Measurements from ENCODE around the gene NNT.

Gene NNT

GRCh38 chr5:43602461-43603343 is at the start of gene NNT:
Gene NNT (plus strand): TSS chr5:43603180. CDS start chr5:43609196, 6,016 bp downstream.
- TF ChIP-seq ZNF8 (CRISPR knock-in tag; IDR thresholded peaks at IDR 0.05) (no peak), CSDC2 (CRISPR knock-in tag; IDR thresholded peaks at IDR 0.05) (no peak), TCF4 (CRISPR knock-in tag; IDR thresholded peaks at IDR 0.05; ENCODE audit: borderline replicate concordance) (0 out of 2 replicates have a peak, but pooled peaks have one; percentile 37), RARB (CRISPR knock-in tag; IDR thresholded peaks at IDR 0.05) (no peak), SNAI2 (CRISPR knock-in tag; IDR thresholded peaks at IDR 0.05) (no peak)
- peak; percentile 84 for ATAC-seq

GRCh38 chr5:43553381-43553780 is 49.6 kb upstream of the NNT start:
- TF ChIP-seq ZNF8 (CRISPR knock-in tag; IDR thresholded peaks at IDR 0.05): no peak
- no peak for TF ChIP-seq GLIS3 (CRISPR knock-in tag; IDR thresholded peaks at IDR 0.05)
- TF ChIP-seq ZFP3 (CRISPR knock-in tag; IDR thresholded peaks at IDR 0.05): no peak
- no peak for TF ChIP-seq ZC3H10 (CRISPR knock-in tag; IDR thresholded peaks at IDR 0.05)
- TF ChIP-seq PATZ1 (CRISPR knock-in tag; IDR thresholded peaks at IDR 0.05; ENCODE audit: borderline replicate concordance): no peak
- no peak for TF ChIP-seq POU6F1 (CRISPR knock-in tag; IDR thresholded peaks at IDR 0.05; ENCODE audit: borderline replicate concordance, low read depth)
- no peak for TF ChIP-seq TCF4 (CRISPR knock-in tag; IDR thresholded peaks at IDR 0.05; ENCODE audit: borderline replicate concordance)
- TF ChIP-seq CSDC2 (CRISPR knock-in tag; IDR thresholded peaks at IDR 0.05): no peak
- no peak for TF ChIP-seq TOX (CRISPR knock-in tag; IDR thresholded peaks at IDR 0.05; ENCODE audit: borderline replicate concordance)
- no peak for TF ChIP-seq SNAI2 (CRISPR knock-in tag; IDR thresholded peaks at IDR 0.05)
- TF ChIP-seq CSRNP3 (CRISPR knock-in tag; IDR thresholded peaks at IDR 0.05): no peak
- no peak for TF ChIP-seq ESRRG (CRISPR knock-in tag; IDR thresholded peaks at IDR 0.05)
- TF ChIP-seq ZNF565 (CRISPR knock-in tag; conservative IDR thresholded peaks at IDR 0.05; ENCODE audit: low read depth): no peak
- no peak for TF ChIP-seq CREB5 (CRISPR knock-in tag; IDR thresholded peaks at IDR 0.05; ENCODE audit: low read depth)
- TF ChIP-seq ZFP30 (CRISPR knock-in tag; IDR thresholded peaks at IDR 0.05): no peak
- ATAC-seq: no peak

GRCh38 chr5:43554497-43554896 is 48.5 kb upstream of the NNT start:
- no peak for ATAC-seq
- TF ChIP-seq PPARA (CRISPR knock-in tag; IDR thresholded peaks at IDR 0.05; ENCODE audit: borderline replicate concordance) (no peak), ZNF565 (CRISPR knock-in tag; conservative IDR thresholded peaks at IDR 0.05; ENCODE audit: low read depth) (no peak), TSHZ2 (CRISPR knock-in tag; IDR thresholded peaks at IDR 0.05) (no peak), POU6F1 (CRISPR knock-in tag; IDR thresholded peaks at IDR 0.05; ENCODE audit: borderline replicate concordance, low read depth) (no peak), SNAI2 (CRISPR knock-in tag; IDR thresholded peaks at IDR 0.05) (no peak), ZNF8 (CRISPR knock-in tag; IDR thresholded peaks at IDR 0.05) (no peak), ISL1 (CRISPR knock-in tag; IDR thresholded peaks at IDR 0.05) (no peak), BACH2 (CRISPR knock-in tag; IDR thresholded peaks at IDR 0.05; ENCODE audit: borderline replicate concordance) (no peak), ESRRG (CRISPR knock-in tag; IDR thresholded peaks at IDR 0.05) (no peak), CSRNP3 (CRISPR knock-in tag; IDR thresholded peaks at IDR 0.05) (no peak), TOX (CRISPR knock-in tag; IDR thresholded peaks at IDR 0.05; ENCODE audit: borderline replicate concordance) (no peak), ZNF70 (CRISPR knock-in tag; IDR thresholded peaks at IDR 0.05) (no peak), TCF4 (CRISPR knock-in tag; IDR thresholded peaks at IDR 0.05; ENCODE audit: borderline replicate concordance) (no peak), ZFP30 (CRISPR knock-in tag; IDR thresholded peaks at IDR 0.05) (no peak), OSR1 (CRISPR knock-in tag; IDR thresholded peaks at IDR 0.05) (no peak), ZFP3 (CRISPR knock-in tag; IDR thresholded peaks at IDR 0.05) (no peak), CSDC2 (CRISPR knock-in tag; IDR thresholded peaks at IDR 0.05) (no peak)
